Endothelial cell (in vitro differentiated cells): ENCODE measurements around the gene ONECUT3. TPM values are rescaled to one million over a fixed set of nuclear protein-coding genes. Genes with fewer than 3 reads are reported as not detected.

Experiments
- DNase-seq: peaks from one replicate; pipeline ENCODE4 v3.0.0; 2021; ENCODE audit warnings: low spot score
- H3K27ac Mint-ChIP-seq: one replicate; pipeline ENCODE4 v1.8.0; 2021; ENCODE audit warnings: mixed read lengths, inconsistent platforms; ENCODE audit not compliant: unreplicated experiment
- H3K27me3 Mint-ChIP-seq: one replicate; pipeline ENCODE4 v1.8.0; 2021; ENCODE audit warnings: mild to moderate bottlenecking, moderate library complexity, mixed read lengths, inconsistent platforms; ENCODE audit not compliant: unreplicated experiment
- H3K36me3 Mint-ChIP-seq: one replicate; pipeline ENCODE4 v1.8.0; 2021; ENCODE audit warnings: mild to moderate bottlenecking, low read depth, mixed read lengths, inconsistent platforms; ENCODE audit not compliant: unreplicated experiment
- H3K4me1 Mint-ChIP-seq: one replicate; pipeline ENCODE4 v1.8.0; 2021; ENCODE audit warnings: mild to moderate bottlenecking, mixed read lengths, inconsistent platforms; ENCODE audit not compliant: unreplicated experiment
- H3K4me3 Mint-ChIP-seq: one replicate; pipeline ENCODE4 v1.8.0; 2021; ENCODE audit warnings: mild to moderate bottlenecking, mixed read lengths, inconsistent platforms; ENCODE audit not compliant: unreplicated experiment
- H3K9me3 Mint-ChIP-seq: one replicate; pipeline ENCODE4 v1.8.0; 2021; ENCODE audit warnings: mixed read lengths, inconsistent platforms; ENCODE audit not compliant: unreplicated experiment
- total RNA-seq: library from RNA; stranded (reverse); fragmentation: NEBNext Ultra II Directional; extraction: Animal tissue kit (Norgen Biotek cat#: 25700); gene quantifications from one replicate; pipeline ENCODE4 v1.2.1, GENCODE V29; 2021; ENCODE audit not compliant: unreplicated experiment
- TF ChIP-seq, protein P1 (sequence below): fragments of 200-600 bp; sonication (generic); IDR thresholded peaks from one replicate; pipeline ENCODE4 v1.5.0; 2021; ENCODE audit warnings: antibody characterized with exemption; ENCODE audit not compliant: unreplicated experiment

ONECUT3 gene
- total RNA-seq, 1 donor from 2014 or later = not detected

- Mint-ChIP-seq H3K4me1 (no peaks in the 10 kb centered on the region), H3K9me3 (no peaks in the 10 kb centered on the region), H3K4me3 (no peak overlapping the region), H3K36me3 (no peaks in the 10 kb centered on the region), H3K27me3 (peaks cover 9% of the 10 kb centered on the region), H3K27ac (no peak overlapping the region)
- no peak for DNase-seq
- TF ChIP-seq, protein P1, sequence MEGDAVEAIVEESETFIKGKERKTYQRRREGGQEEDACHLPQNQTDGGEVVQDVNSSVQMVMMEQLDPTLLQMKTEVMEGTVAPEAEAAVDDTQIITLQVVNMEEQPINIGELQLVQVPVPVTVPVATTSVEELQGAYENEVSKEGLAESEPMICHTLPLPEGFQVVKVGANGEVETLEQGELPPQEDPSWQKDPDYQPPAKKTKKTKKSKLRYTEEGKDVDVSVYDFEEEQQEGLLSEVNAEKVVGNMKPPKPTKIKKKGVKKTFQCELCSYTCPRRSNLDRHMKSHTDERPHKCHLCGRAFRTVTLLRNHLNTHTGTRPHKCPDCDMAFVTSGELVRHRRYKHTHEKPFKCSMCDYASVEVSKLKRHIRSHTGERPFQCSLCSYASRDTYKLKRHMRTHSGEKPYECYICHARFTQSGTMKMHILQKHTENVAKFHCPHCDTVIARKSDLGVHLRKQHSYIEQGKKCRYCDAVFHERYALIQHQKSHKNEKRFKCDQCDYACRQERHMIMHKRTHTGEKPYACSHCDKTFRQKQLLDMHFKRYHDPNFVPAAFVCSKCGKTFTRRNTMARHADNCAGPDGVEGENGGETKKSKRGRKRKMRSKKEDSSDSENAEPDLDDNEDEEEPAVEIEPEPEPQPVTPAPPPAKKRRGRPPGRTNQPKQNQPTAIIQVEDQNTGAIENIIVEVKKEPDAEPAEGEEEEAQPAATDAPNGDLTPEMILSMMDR = no peak
Observed at GRCh38 chr19:1805401-1806183, 52.3 kb downstream of the ONECUT3 start.

GRCh38 chr19:1806184-1807029, 53.1 kb downstream of the ONECUT3 start:
- Mint-ChIP-seq H3K4me3 (no peak overlapping the region), H3K27ac (no peak overlapping the region), H3K4me1 (no peaks in the 10 kb centered on the region), H3K27me3 (peaks cover 13% of the 10 kb centered on the region), H3K36me3 (no peaks in the 10 kb centered on the region), H3K9me3 (no peaks in the 10 kb centered on the region)
- TF ChIP-seq, protein P1 = no peak
- no peak for DNase-seq

- no peak for DNase-seq
- no peaks in the 10 kb centered on the region for H3K4me1 Mint-ChIP-seq
- H3K27me3 Mint-ChIP-seq = peaks cover 13% of the 10 kb centered on the region
- no peak overlapping the region for H3K27ac Mint-ChIP-seq
- no peaks in the 10 kb centered on the region for H3K36me3 Mint-ChIP-seq
- TF ChIP-seq, protein P1 = no peak
- H3K4me3 Mint-ChIP-seq = no peak overlapping the region
- H3K9me3 Mint-ChIP-seq = no peaks in the 10 kb centered on the region
Observed at GRCh38 chr19:1807030-1807694, 53.9 kb downstream of the ONECUT3 start.

DNA sequence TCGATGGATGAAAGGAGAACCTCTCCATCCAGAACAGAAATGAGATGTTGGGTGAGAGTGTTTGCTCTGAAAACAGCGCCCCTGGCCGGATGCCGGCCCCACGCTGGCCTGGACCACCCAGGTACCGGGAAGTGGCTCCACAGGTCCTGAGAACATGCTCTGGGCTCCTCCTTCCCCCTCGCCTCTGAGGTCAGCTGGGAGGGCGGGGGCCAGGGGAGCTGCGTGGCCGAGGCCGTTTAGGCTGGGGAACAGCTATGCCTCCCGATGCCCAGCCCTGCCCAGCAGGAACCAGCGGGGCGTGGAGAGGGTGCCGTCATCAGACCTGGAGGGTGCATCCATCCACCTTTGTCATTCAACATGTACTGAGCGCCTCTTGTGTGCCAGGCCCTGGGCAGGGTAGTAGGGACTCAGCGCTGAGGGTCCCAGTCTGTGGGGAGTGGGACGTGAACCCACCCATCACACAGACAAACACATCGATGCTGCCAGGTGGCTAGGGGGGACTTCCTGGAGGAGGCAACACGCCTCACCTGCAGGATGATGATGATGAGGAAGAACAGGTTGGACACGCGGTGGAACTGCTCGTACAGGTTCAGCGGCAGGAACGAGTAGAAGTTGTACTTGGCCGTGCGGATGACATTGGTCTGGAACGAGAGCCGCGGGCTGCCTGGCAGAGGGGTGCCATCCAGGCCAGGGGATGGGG, 54.5 kb downstream of the ONECUT3 start:
- DNase-seq = no peak
- no peaks in the 10 kb centered on the region for H3K36me3 Mint-ChIP-seq
- no peaks in the 10 kb centered on the region for H3K9me3 Mint-ChIP-seq
- H3K27ac Mint-ChIP-seq = no peak overlapping the region
- H3K4me3 Mint-ChIP-seq = no peak overlapping the region
- peaks cover 5% of the 10 kb centered on the region for H3K4me1 Mint-ChIP-seq
- TF ChIP-seq, protein P1 = no peak
- H3K27me3 Mint-ChIP-seq = peaks cover 13% of the 10 kb centered on the region
